Prostate gland (tissue), 2 donors: ENCODE measurements around the gene POLR2B.

Experiments used
- CTCF ChIP-seq, 4 experiments: fragments of 200-600 bp in 2 of 4; fragments of 450-650 bp in 2 of 4; sonication (generic) in 2 of 4; IDR thresholded peaks; 1 replicate in 3 of 4; 2 replicates in 1 of 4; pipeline ENCODE4 v1.5.1; 2016 to 2019; ENCODE audit warnings: antibody characterized with exemption in 4 of 4, mild to moderate bottlenecking in 2 of 4, moderate library complexity in 2 of 4
- POLR2A ChIP-seq: fragments of 450-650 bp; IDR thresholded peaks from one replicate; pipeline ENCODE4 v1.6.1; 2016; ENCODE audit warnings: antibody characterized with exemption, mild to moderate bottlenecking
- POLR2AphosphoS5 ChIP-seq: sonication (generic); formaldehyde crosslinking; IDR thresholded peaks from one replicate; pipeline ENCODE4 v1.6.1; 2017; ENCODE audit warnings: antibody characterized with exemption

- TF ChIP-seq CTCF (IDR thresholded peaks at IDR 0.05), result no peak
- no peak for TF ChIP-seq POLR2A
- no peak for TF ChIP-seq POLR2AphosphoS5
Measured at GRCh38 chr4:57053508-57053907, 74.8 kb downstream of the POLR2B start.
